Suppressor macrophage (primary cell): ENCODE data around the gene GALK1.
"Not testable (repeated sequence)": the region's sequence is repeated elsewhere in the genome, so short reads cannot be mapped to it uniquely, and the experiment has no call there.

ENCODE experiments used
- DNase-seq, 4 experiments: peaks; one replicate each; pipeline ENCODE4 v3.0.0-alpha.2; 2020 to 2022

GALK1 gene

DNA sequence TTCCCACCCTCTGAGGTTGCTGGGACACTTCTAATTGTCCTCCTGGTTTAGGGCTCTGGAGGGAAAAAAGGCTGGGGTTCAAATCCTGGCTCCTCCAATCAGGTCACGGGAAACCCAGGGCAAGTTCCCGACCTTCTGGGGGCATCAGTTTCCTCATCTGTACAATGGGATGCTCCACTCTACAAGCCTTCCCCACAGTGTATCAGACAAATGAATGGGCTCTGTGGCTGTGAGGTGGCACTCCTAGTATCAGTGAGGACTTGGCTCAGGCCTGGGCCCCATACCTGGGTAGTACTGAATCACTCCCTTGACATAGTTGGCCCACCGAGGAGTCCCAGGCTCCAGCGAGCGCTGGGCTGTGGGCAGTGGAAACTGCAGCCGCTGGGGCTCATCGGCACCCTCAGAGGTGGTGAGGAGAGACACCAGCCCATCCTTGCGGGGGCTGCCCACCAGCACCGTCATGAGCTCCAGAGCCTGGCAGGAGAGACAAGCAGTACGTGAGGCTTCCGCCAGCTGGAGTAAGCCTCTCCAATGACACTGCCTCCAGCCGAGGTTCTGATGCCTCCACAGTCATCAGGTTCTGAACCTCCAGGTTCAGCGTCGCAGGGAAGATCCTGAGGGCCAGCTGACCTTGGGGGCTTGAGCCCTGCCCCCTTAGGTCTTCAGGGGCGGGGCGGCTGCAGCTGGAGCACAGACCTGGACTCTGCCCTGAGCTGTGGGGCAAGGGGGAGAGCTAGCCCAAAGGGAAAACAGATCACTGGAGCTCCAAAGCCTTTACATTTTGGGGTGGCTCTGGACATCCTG, 1.2 kb downstream of the GALK1 start:
- DNase-seq, result no peak

DNA sequence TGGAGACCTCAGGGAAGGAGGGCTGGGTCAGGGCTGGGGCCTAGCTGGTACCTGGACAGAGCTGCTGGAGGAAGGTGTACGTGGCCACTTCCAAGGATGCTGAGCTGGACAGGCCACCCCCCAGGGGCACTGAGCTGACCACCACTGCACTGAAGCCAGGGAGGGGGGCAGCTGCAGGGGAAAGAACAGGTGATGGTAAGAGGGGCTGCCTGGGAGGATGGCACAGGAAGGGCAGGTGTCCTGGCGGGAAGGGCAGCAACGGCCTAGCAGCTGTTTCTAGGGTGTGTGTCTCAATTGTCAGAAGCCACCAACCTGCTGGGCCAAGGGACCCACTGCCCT, 1.8 kb downstream of the GALK1 start:
- DNase-seq, result no peak

DNA sequence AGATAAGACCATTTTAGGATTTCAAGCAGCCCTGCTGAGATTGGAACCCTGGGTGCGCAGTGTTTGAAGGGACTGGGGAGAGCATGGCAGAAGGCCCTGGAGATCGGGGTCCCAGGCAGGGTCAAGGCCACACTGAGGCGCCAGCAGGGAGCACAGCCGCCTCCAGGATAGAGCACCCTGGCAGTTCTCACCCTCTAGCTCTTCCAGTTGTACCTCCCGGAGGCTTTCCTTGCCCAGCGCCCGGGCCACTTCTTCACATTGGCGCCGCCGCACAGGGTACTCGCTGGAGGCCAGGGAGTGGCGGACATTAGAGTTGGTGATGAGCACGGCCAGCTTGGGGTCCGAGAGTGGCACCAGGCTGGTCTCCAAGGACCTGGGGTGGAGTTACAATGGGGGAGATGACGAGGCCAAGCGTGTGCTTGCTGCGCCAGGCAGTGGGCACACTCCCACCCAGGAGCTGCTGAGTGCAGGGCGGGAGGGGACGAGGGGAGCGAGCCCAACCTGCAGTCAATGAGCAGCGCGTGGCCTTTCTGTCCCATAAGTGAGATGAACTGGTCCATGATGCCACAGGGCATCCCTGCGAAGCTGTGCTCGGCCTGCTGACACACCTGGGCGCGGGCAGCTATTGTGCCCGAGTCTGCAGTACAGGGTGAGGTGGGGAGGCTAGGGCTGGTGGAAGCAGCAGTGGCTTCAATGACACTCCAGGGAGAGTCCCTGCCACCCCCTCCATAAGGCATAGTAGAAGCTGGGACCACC, 2.3 kb downstream of the GALK1 start:
- no peak for DNase-seq

DNA sequence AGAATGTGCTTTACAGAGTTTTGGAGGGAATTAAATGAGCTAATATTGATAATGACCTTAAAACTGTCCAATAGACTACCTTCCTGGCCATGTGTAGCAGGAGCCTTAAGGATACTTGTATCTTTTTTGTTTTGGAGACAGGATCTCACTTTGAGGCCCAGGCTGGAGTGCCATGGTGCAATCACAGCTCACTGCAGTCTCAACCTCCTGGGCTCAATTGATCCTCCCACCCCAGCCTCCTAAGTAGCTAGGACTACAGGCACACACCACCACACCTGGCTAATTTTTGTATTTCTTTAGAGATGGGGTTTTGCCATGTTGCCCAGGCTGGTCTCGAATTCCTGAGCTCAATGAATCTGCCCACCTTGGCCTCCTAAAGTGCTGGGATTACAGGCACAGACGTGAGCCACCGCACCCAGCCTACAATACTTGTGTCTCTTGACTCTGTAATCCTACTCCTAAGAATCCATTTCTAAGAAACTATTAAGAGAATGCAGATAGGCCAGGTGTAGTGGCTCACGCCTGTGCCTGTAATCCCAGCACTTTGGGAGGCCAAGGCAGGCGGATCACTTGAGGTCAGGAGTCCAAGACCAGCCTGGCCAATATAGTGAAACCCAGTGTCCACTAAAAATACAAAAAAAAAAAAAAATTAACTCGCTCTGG, 4.9 kb downstream of the GALK1 start:
- DNase-seq, result not testable (repeated sequence)

DNA sequence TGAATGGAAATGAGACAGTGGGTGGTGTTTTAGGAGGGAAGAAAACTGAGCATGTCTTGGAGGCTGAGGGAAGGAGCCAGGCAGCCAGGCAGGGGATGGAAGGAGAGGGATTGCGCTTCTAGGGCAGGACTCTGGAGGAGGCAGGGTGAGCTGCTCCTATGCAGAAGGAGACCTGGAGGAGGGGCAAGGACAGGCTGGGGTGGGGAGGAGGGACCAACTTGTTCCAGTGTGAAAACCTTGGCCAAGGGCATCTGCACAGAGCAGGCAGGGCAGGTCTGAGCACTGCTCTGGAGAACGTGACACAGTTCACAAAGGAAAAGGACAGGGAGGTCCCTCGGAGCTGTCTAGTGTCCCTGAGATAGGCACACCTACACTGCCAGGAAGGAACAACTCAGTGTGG, 5.5 kb downstream of the GALK1 start:
- no peak for DNase-seq

DNA sequence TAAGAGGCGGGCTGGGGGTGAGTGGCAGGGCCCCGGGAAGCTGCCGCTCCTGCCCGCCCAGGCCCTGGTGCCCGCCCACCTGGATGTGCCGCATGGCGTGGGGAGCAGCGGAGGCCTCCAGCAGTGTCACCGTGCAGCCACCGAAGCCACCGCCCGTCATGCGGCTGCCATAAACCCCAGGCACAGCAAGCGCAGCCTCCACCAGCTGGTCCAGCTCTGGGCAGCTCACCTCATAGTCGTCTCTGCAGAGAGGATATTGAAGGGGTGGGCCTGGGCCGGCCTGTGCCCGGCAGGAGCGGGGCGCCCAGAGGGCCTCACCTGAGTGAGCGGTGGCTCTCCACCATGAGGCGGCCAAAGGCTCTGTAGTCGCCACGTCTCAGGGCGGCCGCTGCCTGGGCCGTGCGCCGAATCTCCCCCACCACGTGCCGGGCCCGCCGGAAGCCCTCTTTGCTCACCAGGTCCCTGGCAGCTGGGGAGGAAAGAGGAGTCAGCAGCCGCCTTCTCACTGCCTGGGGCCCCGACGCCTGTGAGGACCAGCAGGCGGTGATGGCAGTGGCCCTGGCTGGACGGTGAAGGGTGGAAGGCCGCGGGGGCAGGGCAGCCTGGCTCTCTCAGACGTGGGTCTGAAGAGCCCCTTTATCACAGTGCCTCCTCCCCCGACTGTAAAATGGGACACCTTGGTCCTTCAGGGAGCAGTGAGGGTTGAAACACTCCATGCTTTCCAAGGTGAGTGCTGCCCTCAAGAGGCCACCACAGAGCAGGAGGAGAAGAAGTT, 6.7 kb downstream of the GALK1 start:
- DNase-seq, result no peak

DNA sequence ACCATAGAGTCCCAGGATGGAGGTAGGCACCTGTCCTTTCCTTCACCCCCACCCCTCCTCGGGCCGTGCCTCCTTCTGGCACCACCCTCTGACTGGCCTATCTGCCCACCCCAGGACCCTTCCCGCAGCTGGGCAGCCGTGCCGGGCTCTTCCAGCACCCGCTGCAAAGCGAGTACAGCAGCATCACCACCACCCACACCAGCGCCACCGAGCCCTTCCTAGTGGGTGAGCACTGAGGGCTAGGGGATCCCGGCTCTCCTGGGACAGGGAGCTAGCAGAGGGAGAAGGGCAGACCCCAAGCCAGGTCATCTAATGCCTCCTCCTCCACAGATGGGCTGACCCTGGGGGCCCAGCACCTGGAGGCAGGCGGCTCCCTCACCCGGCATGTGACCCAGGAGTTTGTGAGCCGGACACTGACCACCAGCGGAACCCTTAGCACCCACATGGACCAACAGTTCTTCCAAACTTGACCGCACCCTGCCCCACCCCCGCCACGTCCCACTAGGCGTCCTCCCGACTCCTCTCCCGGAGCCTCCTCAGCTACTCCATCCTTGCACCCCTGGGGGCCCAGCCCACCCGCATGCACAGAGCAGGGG, 7.8 kb downstream of the GALK1 start:
- no peak for DNase-seq

DNA sequence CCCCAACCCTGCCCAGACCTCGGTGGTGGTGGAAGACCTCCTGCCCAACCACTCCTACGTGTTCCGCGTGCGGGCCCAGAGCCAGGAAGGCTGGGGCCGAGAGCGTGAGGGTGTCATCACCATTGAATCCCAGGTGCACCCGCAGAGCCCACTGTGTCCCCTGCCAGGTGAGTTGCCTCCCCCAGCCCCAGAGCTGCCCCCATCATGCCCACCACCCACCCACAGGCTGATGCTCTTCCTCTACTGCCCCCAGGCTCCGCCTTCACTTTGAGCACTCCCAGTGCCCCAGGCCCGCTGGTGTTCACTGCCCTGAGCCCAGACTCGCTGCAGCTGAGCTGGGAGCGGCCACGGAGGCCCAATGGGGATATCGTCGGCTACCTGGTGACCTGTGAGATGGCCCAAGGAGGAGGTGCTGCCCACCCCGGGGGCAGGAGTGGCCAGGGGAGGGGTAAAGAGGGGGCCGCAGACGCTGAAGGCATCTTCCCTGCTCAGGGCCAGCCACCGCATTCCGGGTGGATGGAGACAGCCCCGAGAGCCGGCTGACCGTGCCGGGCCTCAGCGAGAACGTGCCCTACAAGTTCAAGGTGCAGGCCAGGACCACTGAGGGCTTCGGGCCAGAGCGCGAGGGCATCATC, 8.4 kb downstream of the GALK1 start:
- no peak for DNase-seq

DNA sequence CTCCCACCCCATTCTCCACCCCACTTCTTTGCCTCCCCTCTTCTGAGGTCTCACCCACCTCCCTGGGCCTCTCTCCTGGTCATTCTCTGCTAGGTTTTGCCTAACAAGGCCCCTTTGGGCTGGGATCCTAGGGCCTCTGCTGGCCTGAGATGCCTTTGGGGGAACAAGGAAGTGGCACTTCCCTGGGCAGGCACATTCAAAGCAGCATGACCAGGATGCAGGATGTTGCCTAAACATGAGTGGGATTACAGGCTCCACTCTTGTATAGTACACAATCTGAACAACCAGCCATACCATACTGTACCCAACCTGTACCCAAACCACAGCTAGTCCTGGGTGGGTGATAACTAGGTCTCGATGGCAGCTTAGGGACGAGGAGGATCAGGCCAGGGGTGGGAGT, 9.0 kb downstream of the GALK1 start:
- DNase-seq, result peak; percentile 68 to 85 (median 82)

DNA sequence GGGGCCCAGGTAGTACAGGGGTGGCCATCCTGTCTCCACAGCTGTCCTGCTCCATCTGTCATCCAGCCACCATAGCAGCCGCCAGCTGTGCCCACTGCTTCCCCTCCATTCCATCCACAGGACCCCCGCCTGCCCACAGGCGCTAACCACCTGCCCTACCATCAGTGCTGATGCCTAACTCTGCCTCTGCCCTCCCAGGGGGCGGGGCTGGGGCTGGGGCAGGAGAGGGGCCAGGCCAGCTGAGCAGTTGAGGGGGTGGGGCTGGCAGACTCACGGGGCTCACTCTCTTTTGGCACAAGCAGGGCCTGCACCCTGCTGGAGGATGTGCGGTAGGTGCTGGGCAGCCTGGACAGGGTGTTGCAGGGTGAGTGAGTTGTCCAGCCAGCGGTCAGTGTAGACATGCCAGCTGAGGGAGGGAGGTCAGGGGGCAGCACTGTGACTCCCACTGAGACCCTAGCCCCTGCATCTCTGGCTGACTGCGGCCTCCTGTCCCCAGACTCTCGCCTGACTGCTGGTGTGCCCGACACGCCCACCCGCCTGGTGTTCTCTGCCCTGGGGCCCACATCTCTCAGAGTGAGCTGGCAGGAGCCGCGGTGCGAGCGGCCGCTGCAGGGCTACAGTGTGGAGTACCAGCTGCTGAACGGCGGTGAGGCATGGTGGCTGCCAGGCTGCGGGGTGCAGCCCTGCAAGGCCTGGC, 9.6 kb downstream of the GALK1 start:
- DNase-seq, result peak in 1 of 4 experiments; percentile 45

DNA sequence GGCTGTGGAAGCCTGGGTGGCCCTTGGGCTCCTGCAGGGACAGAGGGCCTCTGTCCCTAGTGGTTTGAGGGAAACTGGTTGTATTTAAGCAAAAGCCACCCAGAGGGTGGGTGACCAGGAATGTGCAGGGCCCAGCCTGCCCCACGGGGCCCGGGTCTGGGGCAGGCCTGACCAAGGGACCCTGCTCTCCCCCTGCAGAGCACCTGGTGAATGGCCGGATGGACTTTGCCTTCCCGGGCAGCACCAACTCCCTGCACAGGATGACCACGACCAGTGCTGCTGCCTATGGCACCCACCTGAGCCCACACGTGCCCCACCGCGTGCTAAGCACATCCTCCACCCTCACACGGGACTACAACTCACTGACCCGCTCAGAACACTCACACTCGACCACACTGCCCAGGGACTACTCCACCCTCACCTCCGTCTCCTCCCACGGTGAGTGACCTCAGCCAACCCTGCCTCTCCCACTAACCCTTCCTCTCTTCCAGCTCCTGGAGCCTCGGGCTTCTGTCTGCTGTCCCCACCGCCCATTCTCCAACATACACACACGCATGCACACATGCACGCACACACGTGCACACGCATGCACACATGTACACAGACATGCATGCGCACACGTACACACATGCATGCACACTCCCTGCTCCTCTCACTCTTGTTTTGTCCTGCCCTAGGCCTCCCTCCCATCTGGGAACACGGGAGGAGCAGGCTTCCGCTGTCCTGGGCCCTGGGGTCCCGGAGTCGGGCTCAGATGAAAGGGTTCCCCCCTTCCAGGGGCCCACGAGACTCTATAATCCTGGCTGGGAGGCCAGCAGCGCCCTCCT, 10.4 kb downstream of the GALK1 start:
- peak in 3 of 4 experiments; percentile 58 to 72 (median 67) for DNase-seq

DNA sequence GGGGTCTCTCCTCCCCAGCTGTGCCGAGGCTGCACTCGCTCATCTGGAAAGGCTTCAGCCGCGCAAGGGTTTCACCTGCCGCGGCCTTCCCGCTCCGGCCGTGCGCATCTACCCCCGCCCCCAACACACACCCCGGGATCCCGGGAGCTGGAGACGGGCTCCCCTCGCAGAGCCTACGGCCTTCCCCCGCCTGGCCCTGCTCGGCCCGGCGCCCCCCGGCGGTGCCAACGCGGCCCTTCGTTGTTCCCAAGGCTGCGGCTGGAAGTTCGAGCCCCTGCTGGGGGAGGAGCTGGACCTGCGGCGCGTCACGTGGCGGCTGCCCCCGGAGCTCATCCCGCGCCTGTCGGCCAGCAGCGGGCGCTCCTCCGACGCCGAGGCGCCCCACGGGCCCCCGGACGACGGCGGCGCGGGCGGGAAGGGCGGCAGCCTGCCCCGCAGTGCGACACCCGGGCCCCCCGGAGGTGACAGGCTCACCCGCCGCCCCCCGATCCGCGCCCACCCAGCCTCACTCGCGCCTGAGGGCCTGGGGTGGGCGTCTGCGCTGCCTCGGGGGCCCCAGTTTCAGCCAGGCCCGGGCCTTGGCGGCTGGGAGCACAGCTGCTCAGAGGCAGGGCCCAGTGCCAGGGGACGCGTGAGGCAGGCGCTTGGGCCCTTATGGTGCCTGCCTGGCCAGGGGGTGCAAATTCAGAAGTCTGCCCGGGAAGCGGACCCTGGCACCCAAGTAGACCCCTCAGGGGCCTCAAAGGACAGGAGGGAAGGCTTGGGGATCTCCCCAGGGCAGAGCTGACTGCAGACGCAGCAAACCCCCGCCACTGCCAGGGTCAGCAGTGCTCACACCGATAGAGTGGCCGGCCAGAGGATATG, 11.2 kb downstream of the GALK1 start:
- peak; percentile 66 to 90 (median 79) for DNase-seq

DNA sequence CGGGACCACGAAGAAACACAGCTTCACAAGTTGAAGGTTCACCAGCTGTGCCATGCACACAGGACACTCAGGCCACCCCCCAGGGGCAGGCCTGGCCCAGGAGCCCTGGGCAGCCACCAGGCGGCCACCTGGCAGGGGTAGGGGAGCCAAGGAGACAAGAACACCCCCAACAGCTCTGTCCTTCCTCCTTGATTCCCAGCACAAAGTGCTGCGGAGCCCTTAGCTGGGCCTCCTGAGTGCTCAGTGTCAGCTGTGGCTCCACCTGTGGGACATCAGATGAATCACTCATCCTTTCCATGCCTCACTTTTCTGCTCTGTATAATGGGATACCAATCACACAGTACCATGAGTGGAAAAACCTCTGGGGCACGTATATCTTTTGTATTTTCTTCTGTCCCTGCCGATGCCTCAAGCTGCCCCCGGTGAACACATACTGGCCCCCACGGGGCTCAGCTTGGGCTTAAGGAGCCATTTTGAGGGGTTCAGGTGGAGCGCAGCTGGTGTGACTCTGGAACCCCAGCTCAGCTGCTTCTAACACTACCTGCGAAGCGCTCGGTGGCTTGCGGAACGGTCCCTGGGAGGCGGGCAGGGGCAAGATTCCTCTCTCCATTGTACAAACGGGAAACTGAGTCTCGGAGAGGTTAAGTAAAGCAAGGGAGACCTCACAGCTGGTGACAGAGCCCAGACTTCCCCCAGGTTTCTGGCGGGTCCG, 12.0 kb downstream of the GALK1 start:
- no peak for DNase-seq

DNA sequence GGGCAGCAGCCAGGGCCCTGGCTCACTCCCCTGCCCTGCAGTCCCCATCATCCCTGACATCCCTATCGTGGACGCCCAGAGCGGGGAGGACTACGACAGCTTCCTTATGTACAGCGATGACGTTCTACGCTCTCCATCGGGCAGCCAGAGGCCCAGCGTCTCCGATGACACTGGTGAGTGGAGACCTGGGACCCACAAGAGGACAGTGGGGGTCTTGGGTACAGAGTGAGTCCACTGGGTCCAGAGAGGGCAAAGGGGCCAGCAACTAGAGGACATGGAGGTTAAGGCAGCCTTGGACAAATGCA, 12.6 kb downstream of the GALK1 start:
- no peak for DNase-seq

DNA sequence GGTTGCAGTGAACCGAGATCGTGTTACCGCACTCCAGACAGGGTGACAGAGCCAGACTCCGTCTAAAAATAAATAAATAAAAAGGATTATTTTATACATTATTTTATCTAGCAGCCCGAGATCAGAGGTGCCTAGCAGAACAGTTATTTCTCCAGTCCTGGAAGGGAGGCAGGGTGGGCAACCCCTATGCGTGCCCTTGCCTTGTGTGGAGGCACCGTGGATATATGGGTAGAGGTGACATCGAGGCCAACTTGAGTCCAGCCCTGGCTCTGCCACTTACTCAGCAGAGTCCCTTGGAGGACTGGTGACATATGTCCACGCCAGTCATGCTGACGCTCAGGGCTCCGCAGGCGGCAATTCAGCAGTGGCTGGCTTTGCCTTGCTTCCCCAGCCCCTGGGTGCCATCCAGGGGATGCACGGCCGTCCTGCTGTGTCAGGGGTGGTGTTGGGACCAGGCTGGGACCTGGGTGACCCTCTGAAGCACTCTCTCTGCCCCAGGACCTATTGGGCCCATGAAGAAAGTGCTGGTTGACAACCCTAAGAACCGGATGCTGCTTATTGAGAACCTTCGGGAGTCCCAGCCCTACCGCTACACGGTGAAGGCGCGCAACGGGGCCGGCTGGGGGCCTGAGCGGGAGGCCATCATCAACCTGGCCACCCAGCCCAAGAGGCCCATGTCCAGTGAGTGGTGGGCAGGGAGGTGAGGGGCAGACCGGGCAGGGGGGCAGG, 13.2 kb downstream of the GALK1 start:
- DNase-seq, result no peak

DNA sequence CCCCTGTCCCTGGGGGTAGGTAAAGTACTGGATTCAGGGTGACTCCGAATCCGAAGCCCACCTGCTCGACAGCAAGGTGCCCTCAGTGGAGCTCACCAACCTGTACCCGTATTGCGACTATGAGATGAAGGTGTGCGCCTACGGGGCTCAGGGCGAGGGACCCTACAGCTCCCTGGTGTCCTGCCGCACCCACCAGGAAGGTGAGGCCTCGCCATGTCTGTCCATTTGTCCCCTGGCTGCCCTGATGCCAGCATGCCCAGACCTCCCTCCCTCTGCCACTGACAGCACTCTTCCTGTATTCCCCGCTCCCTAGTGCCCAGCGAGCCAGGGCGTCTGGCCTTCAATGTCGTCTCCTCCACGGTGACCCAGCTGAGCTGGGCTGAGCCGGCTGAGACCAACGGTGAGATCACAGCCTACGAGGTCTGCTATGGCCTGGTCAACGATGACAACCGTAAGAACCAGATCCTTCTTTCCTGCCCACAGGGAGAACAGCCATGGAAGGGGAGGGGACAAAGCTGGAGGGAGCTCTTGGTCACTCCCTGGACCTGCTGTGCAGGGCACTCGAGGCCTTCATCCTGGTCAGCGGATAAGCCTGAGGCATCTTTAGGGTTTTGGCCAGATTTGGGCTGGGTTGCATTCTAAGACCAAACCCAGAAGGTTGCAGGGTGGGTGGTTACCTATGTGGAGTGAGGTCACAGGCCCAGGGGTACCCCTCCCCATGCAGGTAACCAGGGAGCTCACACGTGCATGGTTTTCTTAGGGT, 14.2 kb downstream of the GALK1 start:
- DNase-seq, result no peak
